Measurements from ENCODE around the gene SGSM1.

SGSM1 gene

DNA sequence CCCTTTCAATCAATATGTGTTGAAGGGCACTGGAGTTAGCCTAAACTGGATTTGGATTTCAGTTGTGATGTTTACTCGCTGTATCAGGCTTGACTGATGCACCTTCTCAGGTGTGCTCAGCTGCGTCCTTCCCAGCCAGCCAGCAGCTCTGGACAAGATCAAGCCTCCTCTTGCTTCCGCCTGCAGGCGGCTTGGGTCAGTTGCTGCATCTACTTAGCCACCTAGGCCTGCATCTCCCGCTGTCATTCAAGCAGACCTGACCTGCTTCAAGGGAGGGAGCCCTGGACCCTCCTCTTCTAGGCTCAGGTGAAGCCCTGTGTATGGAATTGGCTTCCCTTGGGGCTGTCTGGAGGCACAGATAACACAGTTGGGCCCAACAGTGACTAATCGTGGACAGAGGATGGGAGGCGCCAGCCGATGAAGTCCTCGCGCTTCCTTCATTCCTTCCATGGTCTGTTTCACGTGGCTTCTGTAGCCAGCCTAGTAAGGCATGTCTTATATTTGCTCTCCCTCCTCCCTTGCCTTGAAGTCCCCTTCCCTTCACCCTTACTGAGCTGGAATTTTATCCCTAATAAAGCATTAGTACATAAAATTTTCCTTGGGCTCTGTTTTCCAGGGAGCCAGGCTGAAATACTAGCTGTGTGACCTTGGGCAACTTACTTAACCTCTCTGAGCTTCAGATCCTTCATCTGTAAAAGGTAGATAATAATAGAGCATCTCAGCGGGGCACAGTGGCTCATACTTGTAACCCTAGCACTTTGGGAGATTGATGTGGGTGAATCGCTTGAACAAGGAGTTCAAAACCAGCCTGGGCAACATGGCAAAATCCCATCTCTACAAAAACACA is 142.6 kb downstream of the SGSM1 start:
- no peak for FAIRE-seq
- no peak for TF ChIP-seq POLR2A (IDR thresholded peaks at IDR 0.05; ENCODE audit: low read depth, low read length)
- DNase-seq (ENCODE audit: insufficient read length, low spot score): no peak

- no peak for FAIRE-seq
- no peak for DNase-seq (ENCODE audit: insufficient read length, low spot score)
- no peak for TF ChIP-seq POLR2A (IDR thresholded peaks at IDR 0.05; ENCODE audit: low read depth, low read length)
Measured at GRCh38 chr22:24950272-24950902, 144.4 kb downstream of the SGSM1 start.

- TF ChIP-seq POLR2A (IDR thresholded peaks at IDR 0.05; ENCODE audit: low read depth, low read length): peak; percentile 70
- DNase-seq (ENCODE audit: insufficient read length, low spot score) (peak; percentile 77), FAIRE-seq (no peak)
Measured at GRCh38 chr22:24951942-24952836, 146.2 kb downstream of the SGSM1 start, which contains the start of gene KIAA1671. Gene KIAA1671, plus strand, starts transcription at chr22:24952716. Its CDS starts 75,284 bp downstream, at chr22:25028000.

DNA sequence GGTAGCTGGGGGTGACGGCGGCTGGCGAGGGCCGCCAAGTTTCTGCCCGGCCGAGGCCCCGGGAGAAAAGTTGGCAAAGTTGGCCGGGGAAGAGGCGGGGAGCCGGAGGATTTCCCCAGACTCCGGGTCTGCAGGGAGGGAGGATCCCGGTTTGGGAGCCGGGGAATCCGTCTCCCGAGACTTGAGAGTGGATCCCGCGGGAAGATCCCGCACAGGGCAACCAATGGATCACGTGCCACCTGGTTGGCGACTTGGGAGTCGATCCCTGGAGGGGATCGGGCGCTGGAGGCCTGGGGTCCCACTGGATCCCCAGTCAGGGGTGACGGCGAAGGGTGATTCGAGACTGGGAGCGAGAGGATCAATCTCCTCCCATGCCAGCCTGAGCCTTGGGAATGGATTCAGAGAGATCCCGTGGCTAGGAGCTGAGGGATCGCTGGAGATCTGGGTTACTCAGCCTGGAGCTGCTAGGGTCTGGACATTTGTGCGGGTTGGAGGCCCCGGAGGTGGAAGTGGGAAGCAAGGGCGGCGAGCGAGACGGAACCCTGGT is 146.9 kb downstream of the SGSM1 start:
- TF ChIP-seq POLR2A (IDR thresholded peaks at IDR 0.05; ENCODE audit: low read depth, low read length): no peak
- DNase-seq (ENCODE audit: insufficient read length, low spot score): peak; percentile 70
- no peak for FAIRE-seq

DNA sequence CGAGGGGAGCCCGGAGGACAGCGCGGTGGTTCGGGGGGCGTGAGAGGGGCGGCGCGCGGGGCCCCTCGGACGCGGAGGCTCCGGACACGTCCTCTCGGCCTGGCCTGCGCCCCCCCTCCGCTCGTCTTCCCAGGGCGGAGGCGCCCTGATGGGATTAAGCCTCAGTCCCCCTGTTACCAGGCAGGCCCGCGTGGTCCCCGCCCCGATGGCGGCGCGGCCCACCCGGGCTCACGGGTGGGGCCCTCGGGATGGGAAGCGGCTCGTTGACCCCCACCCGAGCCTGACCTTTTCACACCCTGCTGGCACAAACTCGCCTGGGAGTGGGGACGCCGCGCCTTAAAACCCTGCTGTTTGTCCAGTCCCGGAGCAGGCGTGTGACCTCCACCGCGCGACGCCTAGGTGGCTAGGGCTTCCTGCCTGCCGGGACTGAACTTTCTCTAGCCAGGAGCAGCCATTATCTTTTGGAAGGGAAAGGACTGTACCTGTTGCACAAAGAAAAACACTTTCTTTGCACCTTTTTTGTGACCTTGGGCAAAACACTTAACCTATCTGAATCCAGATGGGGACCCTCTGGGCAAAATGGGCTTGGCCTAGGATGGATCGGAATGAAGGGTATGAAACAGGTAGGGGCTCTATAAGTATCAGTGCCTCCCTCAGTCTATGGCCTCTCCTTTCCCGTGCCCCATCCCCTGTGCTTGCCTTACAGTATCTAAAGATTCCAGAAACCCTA is 147.5 kb downstream of the SGSM1 start:
- FAIRE-seq: no peak
- TF ChIP-seq POLR2A (IDR thresholded peaks at IDR 0.05; ENCODE audit: low read depth, low read length): no peak
- no peak for DNase-seq (ENCODE audit: insufficient read length, low spot score)

- TF ChIP-seq POLR2A (IDR thresholded peaks at IDR 0.05; ENCODE audit: low read depth, low read length): no peak
- FAIRE-seq (no peak), DNase-seq (ENCODE audit: insufficient read length, low spot score) (no peak)
Measured at GRCh38 chr22:24954114-24954463, 148.1 kb downstream of the SGSM1 start.

DNA sequence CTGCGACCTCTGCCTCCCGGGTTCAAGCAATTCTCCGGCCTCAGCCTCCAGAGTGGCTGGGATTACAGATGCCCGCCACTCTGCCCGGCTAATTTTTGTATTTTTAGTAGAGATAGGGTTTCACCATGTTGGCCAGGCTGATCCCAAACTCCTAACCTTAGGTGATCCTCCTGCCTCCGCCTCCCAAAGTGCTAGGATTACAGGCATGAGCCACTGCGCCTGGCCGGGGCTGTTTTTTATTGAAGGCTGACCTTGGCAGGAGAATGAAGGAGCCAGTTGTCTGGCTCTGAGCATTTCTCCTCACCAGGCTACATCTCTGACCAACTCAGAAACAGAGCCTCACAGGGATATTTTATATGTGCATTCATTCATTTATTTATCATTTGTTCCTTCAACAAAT is 148.8 kb downstream of the SGSM1 start:
- no peak for DNase-seq (ENCODE audit: insufficient read length, low spot score)
- no peak for TF ChIP-seq POLR2A (IDR thresholded peaks at IDR 0.05; ENCODE audit: low read depth, low read length)
- FAIRE-seq: no peak

DNA sequence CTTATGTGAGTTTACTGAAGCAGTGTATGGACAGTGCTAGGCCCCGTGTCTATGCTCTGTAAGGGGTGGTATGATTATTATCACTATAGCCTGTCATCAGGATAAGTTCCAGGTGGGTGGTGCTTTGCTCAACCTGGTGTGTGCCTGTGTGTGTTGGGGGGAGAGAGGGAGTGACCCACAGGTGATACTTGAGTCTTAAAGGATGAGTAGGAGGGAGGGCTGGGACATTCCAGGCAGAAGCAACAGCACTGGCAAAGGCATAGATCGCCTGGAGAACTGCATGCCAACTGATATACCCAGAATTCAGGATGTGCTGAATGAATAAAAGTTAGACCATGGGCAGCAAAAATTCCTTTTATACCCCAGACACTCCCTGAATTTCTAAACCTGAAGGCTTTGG is 151.0 kb downstream of the SGSM1 start:
- FAIRE-seq: no peak

GRCh38 chr22:24961217-24961844 is 155.3 kb downstream of the SGSM1 start:
- FAIRE-seq (no peak), DNase-seq (ENCODE audit: insufficient read length, low spot score) (no peak)
- no peak for TF ChIP-seq POLR2A (IDR thresholded peaks at IDR 0.05; ENCODE audit: low read depth, low read length)

More for the DNA sequence above, 151.0 kb downstream of the SGSM1 start:
- no peak for DNase-seq (ENCODE audit: insufficient read length, low spot score)
- no peak for TF ChIP-seq POLR2A (IDR thresholded peaks at IDR 0.05; ENCODE audit: low read depth, low read length)

- FAIRE-seq (no peak), DNase-seq (ENCODE audit: insufficient read length, low spot score) (no peak)
- TF ChIP-seq POLR2A (IDR thresholded peaks at IDR 0.05; ENCODE audit: low read depth, low read length): no peak
Measured at GRCh38 chr22:24962094-24962493, 156.1 kb downstream of the SGSM1 start.

DNA sequence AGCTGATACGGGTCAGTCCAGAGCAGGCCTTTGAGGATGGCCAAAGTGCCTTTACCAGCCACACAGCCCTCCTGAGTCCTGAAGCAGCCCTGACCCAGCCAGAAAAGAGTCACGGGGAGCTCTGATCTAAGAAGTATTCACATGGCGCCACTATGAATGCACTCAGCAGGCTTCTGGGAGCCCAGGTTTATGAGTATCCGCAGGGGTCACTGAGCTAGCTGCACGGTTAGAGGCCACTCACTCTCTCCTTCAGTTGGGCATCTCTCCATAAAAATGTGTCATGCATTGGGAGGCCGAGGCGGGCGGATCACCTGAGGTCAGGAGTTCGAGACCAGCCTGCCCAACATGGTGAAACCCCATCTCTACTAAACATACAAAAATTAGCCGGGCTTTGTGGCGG is 156.8 kb downstream of the SGSM1 start:
- DNase-seq (ENCODE audit: insufficient read length, low spot score) (no peak), FAIRE-seq (no peak)
- no peak for TF ChIP-seq POLR2A (IDR thresholded peaks at IDR 0.05; ENCODE audit: low read depth, low read length)

GRCh38 chr22:24964441-24964840 is 158.4 kb downstream of the SGSM1 start:
- TF ChIP-seq POLR2A (IDR thresholded peaks at IDR 0.05; ENCODE audit: low read depth, low read length): no peak
- FAIRE-seq (no peak), DNase-seq (ENCODE audit: insufficient read length, low spot score) (no peak)
